Brain microvascular endothelial cell (primary cell): Measurements from ENCODE around the gene PKN1.
A peak's percentile ranks its signal among the peaks of the same experiment; 100 is the strongest.

Experiments used
- DNase-seq: peaks from one replicate; pipeline ENCODE4 v3.0.0-alpha.2; 2020
- H3K27ac ChIP-seq: fragments of 250-450 bp; sonication (Bioruptor Pico); 2 replicates; pipeline ENCODE4 v1.5.1; 2020; ENCODE audit warnings: mild to moderate bottlenecking, moderate library complexity
- H3K27me3 ChIP-seq: fragments of 250-450 bp; sonication (Bioruptor Pico); replicated peaks from 2 replicates; pipeline ENCODE4 v1.5.1; 2020; ENCODE audit warnings: mild to moderate bottlenecking
- H3K36me3 ChIP-seq: fragments of 250-450 bp; sonication (Bioruptor Pico); replicated peaks from 2 replicates; pipeline ENCODE4 v1.5.1; 2020; ENCODE audit warnings: mild to moderate bottlenecking
- H3K4me3 ChIP-seq: 2 replicates; pipeline ENCODE4 v1.5.1; 2011; ENCODE audit warnings: low read depth, mild to moderate bottlenecking, control low read depth, low read length, moderate library complexity
- CTCF ChIP-seq: IDR thresholded peaks from 2 replicates; pipeline ENCODE4 v1.5.1; 2011; ENCODE audit warnings: low read depth, mild to moderate bottlenecking, moderate library complexity, low read length, control low read depth, inconsistent platforms; ENCODE audit errors: missing control alignments
- in situ Hi-C: cut with HindIII; loops from 2 replicates; pipeline ENCODE4 v1.10.0; 2017; ENCODE audit warnings: low sequenced_read_pairs, low pct_ligation_motif_present

Gene PKN1

GRCh38 chr19:14434543-14435319 is 1.6 kb downstream of the PKN1 start:
- DNase-seq: peak; percentile 79
- TF ChIP-seq CTCF: no peak
- Histone ChIP-seq H3K27me3 (no peaks in the 10 kb centered on the region), H3K4me3 (peak overlapping the region; percentile 69), H3K27ac (peak overlapping the region; percentile 44), H3K36me3 (peaks cover 2% of the 10 kb centered on the region)
- in situ Hi-C loops: no loop called here

- Histone ChIP-seq H3K36me3 (peaks cover 2% of the 10 kb centered on the region), H3K27ac (peak overlapping the region; percentile 44), H3K27me3 (no peaks in the 10 kb centered on the region), H3K4me3 (no peak overlapping the region)
- DNase-seq: no peak
- TF ChIP-seq CTCF: no peak
- in situ Hi-C loops: no loop called here
These were observed 2.4 kb downstream of the PKN1 start for GRCh38 chr19:14435320-14436050.

- TF ChIP-seq CTCF: no peak
- in situ Hi-C loops: no loop called here
- DNase-seq: peak; percentile 46
- Histone ChIP-seq H3K27me3 (no peaks in the 10 kb centered on the region), H3K27ac (peak overlapping the region; percentile 7), H3K4me3 (no peak overlapping the region), H3K36me3 (peaks cover 14% of the 10 kb centered on the region)
These were observed 4.6 kb downstream of the PKN1 start for GRCh38 chr19:14437578-14438140.

- no peaks in the 10 kb centered on the region for H3K27me3 ChIP-seq
- no peak for DNase-seq
- peaks cover 27% of the 10 kb centered on the region for H3K36me3 ChIP-seq
- no peak overlapping the region for H3K27ac ChIP-seq
- in situ Hi-C loops: no loop called here
- no peak for TF ChIP-seq CTCF
- no peak overlapping the region for H3K4me3 ChIP-seq
These were observed 5.9 kb downstream of the PKN1 start for GRCh38 chr19:14439014-14439413.

- TF ChIP-seq CTCF: no peak
- peaks cover 36% of the 10 kb centered on the region for H3K36me3 ChIP-seq
- no peak for DNase-seq
- peak overlapping the region; percentile 27 for H3K27ac ChIP-seq
- no peaks in the 10 kb centered on the region for H3K27me3 ChIP-seq
- H3K4me3 ChIP-seq: no peak overlapping the region
- in situ Hi-C loops: no loop called here
These were observed 6.9 kb downstream of the PKN1 start for GRCh38 chr19:14440049-14440448.
